ENCODE data around the gene RASD1.

GRCh38 chr17:17445296-17445924, 50.8 kb downstream of the RASD1 start:
- TF ChIP-seq POLR2A (IDR thresholded peaks at IDR 0.05) (no peak), EP300 (IDR thresholded peaks at IDR 0.05) (no peak)
- TF ChIP-seq, protein P1, sequence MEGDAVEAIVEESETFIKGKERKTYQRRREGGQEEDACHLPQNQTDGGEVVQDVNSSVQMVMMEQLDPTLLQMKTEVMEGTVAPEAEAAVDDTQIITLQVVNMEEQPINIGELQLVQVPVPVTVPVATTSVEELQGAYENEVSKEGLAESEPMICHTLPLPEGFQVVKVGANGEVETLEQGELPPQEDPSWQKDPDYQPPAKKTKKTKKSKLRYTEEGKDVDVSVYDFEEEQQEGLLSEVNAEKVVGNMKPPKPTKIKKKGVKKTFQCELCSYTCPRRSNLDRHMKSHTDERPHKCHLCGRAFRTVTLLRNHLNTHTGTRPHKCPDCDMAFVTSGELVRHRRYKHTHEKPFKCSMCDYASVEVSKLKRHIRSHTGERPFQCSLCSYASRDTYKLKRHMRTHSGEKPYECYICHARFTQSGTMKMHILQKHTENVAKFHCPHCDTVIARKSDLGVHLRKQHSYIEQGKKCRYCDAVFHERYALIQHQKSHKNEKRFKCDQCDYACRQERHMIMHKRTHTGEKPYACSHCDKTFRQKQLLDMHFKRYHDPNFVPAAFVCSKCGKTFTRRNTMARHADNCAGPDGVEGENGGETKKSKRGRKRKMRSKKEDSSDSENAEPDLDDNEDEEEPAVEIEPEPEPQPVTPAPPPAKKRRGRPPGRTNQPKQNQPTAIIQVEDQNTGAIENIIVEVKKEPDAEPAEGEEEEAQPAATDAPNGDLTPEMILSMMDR (IDR thresholded peaks at IDR 0.05) = no peak
